KOPT-K1 (cell line): Measurements from ENCODE around the gene ARHGAP22.

Experiments
- H3K27ac ChIP-seq: fragments of 200-600 bp; sonication (generic); 2 replicates; pipeline ENCODE4 v1.5.1; 2016; ENCODE audit warnings: antibody characterized with exemption, mild to moderate bottlenecking, low read depth, low read length; ENCODE audit not compliant: poor library complexity, severe bottlenecking
- H3K36me3 ChIP-seq: fragments of 200-600 bp; sonication (generic); 2 replicates; pipeline ENCODE4 v1.5.1; 2017; ENCODE audit warnings: antibody characterized with exemption, mild to moderate bottlenecking, low read length, moderate library complexity; ENCODE audit not compliant: insufficient read depth
- H3K9me3 ChIP-seq: fragments of 200-600 bp; sonication (generic); 2 replicates; pipeline ENCODE4 v1.5.1; 2017; ENCODE audit warnings: antibody characterized with exemption, low read length, mild to moderate bottlenecking; ENCODE audit not compliant: insufficient read depth, poor library complexity, severe bottlenecking

ARHGAP22 gene

DNA sequence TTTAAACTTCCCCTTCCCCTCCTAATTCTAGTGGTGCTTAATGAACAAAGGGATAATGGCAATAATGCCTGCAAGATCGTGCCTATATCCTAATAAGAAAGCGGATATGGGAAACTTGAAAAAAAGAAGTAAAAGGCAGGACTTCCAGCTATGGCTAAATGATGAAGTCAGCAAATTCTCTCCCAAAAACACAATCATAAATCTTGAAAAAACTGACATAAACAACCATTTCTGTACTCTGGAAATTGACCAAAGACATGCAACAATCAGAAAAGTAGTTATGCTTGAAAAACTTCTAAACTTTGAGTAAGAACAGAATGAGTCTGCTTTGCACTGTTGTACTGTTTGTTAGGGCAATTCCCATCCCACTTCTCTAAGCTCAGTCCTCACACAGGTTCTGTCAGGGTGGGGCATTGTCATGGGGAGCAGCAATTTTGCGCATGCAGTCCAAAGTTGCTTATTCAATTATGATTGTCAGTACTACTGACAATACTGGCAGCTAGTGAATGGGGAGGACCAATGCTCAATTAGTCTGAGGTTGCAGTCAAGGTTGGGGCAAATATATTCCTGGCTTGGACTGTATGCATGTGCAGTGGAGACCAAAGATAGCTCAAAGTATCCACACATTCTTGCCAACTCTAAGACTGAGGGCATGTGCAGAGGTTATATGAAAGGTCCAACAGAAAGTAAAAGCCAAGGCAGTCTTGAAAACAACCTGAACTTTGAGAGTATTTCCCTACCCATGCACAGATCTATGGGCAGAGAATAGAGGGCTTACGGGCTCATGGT is 34.1 kb upstream of the ARHGAP22 start:
- Histone ChIP-seq H3K36me3 (no peaks in the 10 kb centered on the region), H3K9me3 (peaks cover 8% of the 10 kb centered on the region), H3K27ac (no peak overlapping the region)

DNA sequence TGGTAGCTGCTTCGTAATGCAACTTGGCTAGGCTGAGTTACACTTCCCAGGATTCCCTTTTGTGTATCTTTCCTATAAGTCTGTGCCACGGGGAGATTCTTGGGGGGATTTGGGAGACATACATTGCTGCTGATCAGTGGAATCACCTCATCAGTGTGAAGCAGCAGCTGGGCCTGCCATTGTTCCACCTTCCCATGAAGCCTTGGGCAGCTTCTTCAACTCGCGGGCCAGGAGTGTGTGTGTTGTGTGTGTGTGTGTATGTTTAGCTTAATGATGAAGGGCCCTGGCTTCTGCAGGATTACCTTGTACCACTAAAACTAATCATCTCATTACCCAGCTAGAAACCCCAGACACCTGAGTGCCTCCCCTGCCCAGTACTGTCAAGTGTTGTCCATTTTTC is 33.3 kb upstream of the ARHGAP22 start:
- H3K9me3 ChIP-seq: peaks cover 8% of the 10 kb centered on the region
- H3K27ac ChIP-seq: no peak overlapping the region
- no peaks in the 10 kb centered on the region for H3K36me3 ChIP-seq

- H3K9me3 ChIP-seq: peaks cover 8% of the 10 kb centered on the region
- H3K27ac ChIP-seq: no peak overlapping the region
- H3K36me3 ChIP-seq: no peaks in the 10 kb centered on the region
These were observed 32.0 kb upstream of the ARHGAP22 start for GRCh38 chr10:48636901-48637300.

DNA sequence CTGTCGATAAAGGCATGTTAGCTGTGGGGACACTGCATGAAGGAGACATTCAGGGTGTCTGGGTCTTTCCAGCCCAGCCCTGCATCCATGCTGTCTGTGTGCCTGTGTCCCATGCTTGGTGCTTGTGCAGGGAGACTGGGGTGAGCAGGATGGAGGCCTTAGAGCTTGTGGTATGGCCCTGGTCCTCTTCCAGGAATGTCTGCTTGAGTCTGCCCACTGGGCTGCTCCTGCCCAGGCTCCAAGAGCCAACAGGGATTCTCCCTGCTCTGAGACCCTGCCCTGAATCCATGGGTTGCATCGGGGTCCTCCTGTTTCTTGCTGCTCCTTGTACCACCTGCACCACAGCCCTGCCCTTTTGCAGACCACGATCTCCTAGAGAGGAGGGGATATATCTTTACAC is 31.4 kb upstream of the ARHGAP22 start:
- H3K36me3 ChIP-seq: no peaks in the 10 kb centered on the region
- H3K27ac ChIP-seq: no peak overlapping the region
- H3K9me3 ChIP-seq: peaks cover 7% of the 10 kb centered on the region

- Histone ChIP-seq H3K36me3 (no peaks in the 10 kb centered on the region), H3K9me3 (no peaks in the 10 kb centered on the region), H3K27ac (no peak overlapping the region)
These were observed 30.2 kb upstream of the ARHGAP22 start for GRCh38 chr10:48634984-48635557.

GRCh38 chr10:48634198-48634983 is 29.5 kb upstream of the ARHGAP22 start:
- H3K9me3 ChIP-seq: no peaks in the 10 kb centered on the region
- H3K36me3 ChIP-seq: no peaks in the 10 kb centered on the region
- H3K27ac ChIP-seq: no peak overlapping the region

DNA sequence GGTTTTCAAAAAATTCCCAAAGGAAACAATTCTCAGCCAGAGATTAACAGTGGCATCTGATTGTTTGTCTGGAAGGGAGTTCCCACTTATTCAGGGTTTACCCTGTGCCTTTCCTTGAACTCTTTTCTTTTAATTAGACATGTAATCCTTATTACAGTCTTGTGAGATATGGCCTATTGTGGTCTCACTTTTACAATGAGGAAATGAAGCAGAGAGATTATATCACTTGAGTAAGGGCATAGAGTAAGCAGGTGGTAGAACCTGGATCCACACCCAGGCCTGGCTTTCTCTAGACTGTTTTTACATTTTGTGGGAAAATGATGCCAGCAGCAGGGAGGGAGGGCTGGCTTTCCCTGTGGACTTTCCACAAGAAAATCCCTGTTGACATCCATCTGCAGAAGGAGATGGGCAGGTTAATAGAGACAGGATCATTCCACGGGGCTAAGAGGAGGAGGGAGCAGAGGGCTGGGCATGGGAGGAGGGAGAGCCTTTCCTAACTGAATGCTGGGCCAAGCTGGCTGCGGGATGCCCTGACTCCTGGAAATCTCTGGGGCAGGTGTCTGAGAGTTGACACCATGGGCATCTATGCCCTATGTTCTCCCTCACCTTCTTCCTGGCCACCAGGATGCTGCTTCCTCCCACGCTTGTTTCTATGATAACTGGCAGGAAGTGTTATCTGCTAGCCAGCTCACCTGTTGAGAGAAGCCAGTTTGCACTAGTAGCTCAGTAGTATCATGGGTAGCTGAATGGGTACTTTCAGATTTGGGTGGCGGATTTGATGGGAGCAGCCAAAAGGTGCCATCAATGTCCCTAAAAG is 28.7 kb upstream of the ARHGAP22 start:
- Histone ChIP-seq H3K9me3 (no peaks in the 10 kb centered on the region), H3K36me3 (no peaks in the 10 kb centered on the region), H3K27ac (no peak overlapping the region)

- H3K27ac ChIP-seq: no peak overlapping the region
- H3K36me3 ChIP-seq: no peaks in the 10 kb centered on the region
- H3K9me3 ChIP-seq: no peaks in the 10 kb centered on the region
These were observed 27.3 kb upstream of the ARHGAP22 start for GRCh38 chr10:48632166-48632565.

DNA sequence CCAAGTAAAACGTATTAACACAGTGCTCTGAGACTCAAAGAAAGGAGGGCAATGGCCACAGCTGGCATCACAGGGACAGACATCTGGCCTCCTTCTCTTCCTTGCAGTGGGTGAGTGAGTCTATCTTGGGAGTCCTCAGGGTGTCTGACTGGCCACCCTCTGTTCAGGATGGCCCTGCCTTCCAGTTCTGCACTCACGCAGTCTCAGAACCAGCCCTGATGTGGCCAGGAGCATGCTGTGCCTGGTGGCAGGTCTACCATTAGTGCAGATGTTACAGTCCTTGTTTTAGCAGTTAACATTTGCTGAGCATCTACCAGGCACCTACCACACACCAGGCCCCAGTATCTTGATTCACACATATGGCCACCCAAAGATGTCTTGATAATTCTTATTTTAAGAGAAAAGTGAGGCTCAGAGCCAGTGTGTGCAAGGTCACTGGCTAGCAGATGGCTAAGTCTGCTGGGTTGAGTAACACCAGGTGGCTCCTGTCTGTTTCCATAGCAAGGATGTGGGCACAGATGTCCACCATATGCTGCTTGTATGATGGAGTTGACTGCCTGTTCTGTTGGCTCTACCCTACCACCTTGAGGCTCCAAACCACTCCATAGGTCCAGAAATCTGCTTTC is 23.2 kb upstream of the ARHGAP22 start:
- Histone ChIP-seq H3K36me3 (no peaks in the 10 kb centered on the region), H3K27ac (no peak overlapping the region), H3K9me3 (no peaks in the 10 kb centered on the region)

DNA sequence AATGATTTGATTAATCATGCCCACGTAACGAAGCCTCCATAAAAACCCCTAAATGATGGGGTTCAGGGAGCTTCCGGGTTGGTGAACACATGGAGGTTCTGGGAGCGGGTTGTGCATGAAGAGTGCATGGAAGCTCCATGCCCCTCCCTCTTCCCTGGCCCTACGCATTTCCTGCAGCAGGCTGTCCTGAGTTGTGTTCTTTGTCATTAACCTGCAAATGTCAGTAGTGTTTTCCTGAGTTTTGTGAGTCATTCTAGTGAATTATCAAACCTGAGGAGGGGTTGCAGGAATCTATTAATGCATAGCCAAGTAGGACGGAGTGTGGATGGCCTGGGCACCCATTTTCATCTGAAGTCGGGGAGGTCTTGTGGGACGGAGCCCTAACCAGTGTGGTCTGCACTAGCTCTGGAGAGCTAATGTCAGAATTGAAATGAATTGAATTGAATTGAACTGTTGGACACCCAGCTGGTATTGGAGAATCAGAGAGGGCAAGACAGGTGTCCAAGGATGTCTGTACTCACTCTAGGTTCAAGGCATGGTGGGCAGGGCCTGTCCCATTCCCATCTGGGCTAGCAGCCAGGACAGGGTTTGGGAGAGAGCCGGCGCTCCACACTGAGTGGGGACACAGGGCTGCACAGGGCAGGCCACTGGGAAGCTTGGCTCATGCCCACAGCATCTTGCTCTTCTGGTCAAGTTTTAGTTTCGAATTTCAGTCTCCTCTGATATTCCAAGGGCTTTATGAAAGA is 22.3 kb upstream of the ARHGAP22 start:
- H3K27ac ChIP-seq: no peak overlapping the region
- H3K36me3 ChIP-seq: no peaks in the 10 kb centered on the region
- no peaks in the 10 kb centered on the region for H3K9me3 ChIP-seq

GRCh38 chr10:48626447-48626846 is 21.6 kb upstream of the ARHGAP22 start:
- Histone ChIP-seq H3K9me3 (no peaks in the 10 kb centered on the region), H3K27ac (no peak overlapping the region), H3K36me3 (no peaks in the 10 kb centered on the region)

DNA sequence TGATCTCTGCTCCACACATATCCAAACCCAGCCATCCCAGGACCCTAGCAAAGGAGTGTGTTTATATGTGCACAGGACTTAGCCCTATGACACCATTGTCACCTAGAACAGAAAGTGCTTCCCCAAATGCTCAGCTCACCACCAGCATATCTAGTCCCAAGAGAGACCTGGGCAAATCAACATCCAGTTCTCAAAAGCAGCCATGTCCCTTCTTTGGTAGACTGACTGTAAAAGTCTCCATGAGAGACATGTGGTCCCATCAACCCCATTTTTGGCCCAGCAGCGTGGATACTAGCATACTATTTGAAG is 20.9 kb upstream of the ARHGAP22 start:
- Histone ChIP-seq H3K9me3 (no peaks in the 10 kb centered on the region), H3K36me3 (no peaks in the 10 kb centered on the region), H3K27ac (no peak overlapping the region)

GRCh38 chr10:48623607-48624132 is 18.8 kb upstream of the ARHGAP22 start:
- no peaks in the 10 kb centered on the region for H3K9me3 ChIP-seq
- H3K36me3 ChIP-seq: no peaks in the 10 kb centered on the region
- no peak overlapping the region for H3K27ac ChIP-seq

- Histone ChIP-seq H3K27ac (no peak overlapping the region), H3K9me3 (no peaks in the 10 kb centered on the region), H3K36me3 (no peaks in the 10 kb centered on the region)
These were observed 18.1 kb upstream of the ARHGAP22 start for GRCh38 chr10:48623009-48623408.
